Progenitor cell of endocrine pancreas (in vitro differentiated cells): ENCODE data around the gene ANKRD61. TPM values are rescaled to one million over a fixed set of nuclear protein-coding genes. Genes with fewer than 3 reads are reported as not detected.
"Not testable (repeated sequence)": the region's sequence is repeated elsewhere in the genome, so short reads cannot be mapped to it uniquely, and the experiment has no call there.

Experiments used
- DNase-seq: peaks from one replicate; pipeline ENCODE4 v3.0.0; 2021; ENCODE audit warnings: low spot score; ENCODE audit not compliant: unreplicated experiment
- H3K27ac Mint-ChIP-seq: 2 replicates; pipeline ENCODE4 v1.8.0; 2021; ENCODE audit warnings: mild to moderate bottlenecking, moderate library complexity, mixed read lengths
- H3K27me3 Mint-ChIP-seq: 2 replicates; pipeline ENCODE4 v1.8.0; 2021; ENCODE audit warnings: mixed read lengths
- H3K36me3 Mint-ChIP-seq: 2 replicates; pipeline ENCODE4 v1.8.0; 2022; ENCODE audit warnings: mixed read lengths; ENCODE audit not compliant: insufficient read depth
- H3K4me1 Mint-ChIP-seq: 2 replicates; pipeline ENCODE4 v1.8.0; 2021; ENCODE audit warnings: low read depth, mixed read lengths
- H3K4me3 Mint-ChIP-seq: 2 replicates; pipeline ENCODE4 v1.8.0; 2021; ENCODE audit warnings: low read depth, mild to moderate bottlenecking, moderate library complexity, mixed read lengths
- H3K9me3 Mint-ChIP-seq: 2 replicates; pipeline ENCODE4 v1.8.0; 2021; ENCODE audit warnings: low read depth, mixed read lengths
- total RNA-seq: library from RNA; stranded (reverse); gene quantifications from 2 replicates; pipeline ENCODE4 v1.2.1, GENCODE V29; 2021
- TF ChIP-seq, protein P1 (sequence below): fragments of 200-600 bp; sonication (generic); IDR thresholded peaks from one replicate; pipeline ENCODE4 v1.5.0; 2021; ENCODE audit warnings: antibody characterized with exemption, mild to moderate bottlenecking; ENCODE audit not compliant: unreplicated experiment

ANKRD61 gene
- total RNA-seq, 1 donor from 2014 or later = 0.22 TPM

DNA sequence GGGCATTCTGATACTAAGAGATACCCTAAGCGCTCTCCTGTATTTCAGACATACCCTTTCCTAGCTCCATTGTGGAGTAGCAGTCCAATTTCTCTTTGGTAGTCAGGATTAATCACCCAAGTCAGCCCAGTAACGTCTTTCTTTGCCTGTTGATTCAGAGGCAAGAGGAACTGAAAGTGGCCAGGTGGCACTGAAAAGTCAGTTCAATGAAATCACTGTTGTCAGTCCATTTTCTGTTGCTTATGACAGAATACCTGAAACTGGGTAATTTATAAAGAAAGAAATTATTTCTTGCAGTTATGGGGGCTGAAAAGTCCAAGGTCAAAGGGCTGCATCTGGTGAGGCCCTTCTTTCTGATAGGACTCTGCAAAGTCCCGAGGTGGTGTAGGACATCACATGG lies 40.2 kb downstream of the ANKRD61 start:
- Mint-ChIP-seq H3K4me3 (no peak overlapping the region), H3K27ac (no peak overlapping the region), H3K4me1 (no peaks in the 10 kb centered on the region), H3K27me3 (no peaks in the 10 kb centered on the region), H3K36me3 (no peaks in the 10 kb centered on the region), H3K9me3 (no peaks in the 10 kb centered on the region)
- DNase-seq = no peak
- TF ChIP-seq, protein P1, sequence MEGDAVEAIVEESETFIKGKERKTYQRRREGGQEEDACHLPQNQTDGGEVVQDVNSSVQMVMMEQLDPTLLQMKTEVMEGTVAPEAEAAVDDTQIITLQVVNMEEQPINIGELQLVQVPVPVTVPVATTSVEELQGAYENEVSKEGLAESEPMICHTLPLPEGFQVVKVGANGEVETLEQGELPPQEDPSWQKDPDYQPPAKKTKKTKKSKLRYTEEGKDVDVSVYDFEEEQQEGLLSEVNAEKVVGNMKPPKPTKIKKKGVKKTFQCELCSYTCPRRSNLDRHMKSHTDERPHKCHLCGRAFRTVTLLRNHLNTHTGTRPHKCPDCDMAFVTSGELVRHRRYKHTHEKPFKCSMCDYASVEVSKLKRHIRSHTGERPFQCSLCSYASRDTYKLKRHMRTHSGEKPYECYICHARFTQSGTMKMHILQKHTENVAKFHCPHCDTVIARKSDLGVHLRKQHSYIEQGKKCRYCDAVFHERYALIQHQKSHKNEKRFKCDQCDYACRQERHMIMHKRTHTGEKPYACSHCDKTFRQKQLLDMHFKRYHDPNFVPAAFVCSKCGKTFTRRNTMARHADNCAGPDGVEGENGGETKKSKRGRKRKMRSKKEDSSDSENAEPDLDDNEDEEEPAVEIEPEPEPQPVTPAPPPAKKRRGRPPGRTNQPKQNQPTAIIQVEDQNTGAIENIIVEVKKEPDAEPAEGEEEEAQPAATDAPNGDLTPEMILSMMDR = no peak

DNA sequence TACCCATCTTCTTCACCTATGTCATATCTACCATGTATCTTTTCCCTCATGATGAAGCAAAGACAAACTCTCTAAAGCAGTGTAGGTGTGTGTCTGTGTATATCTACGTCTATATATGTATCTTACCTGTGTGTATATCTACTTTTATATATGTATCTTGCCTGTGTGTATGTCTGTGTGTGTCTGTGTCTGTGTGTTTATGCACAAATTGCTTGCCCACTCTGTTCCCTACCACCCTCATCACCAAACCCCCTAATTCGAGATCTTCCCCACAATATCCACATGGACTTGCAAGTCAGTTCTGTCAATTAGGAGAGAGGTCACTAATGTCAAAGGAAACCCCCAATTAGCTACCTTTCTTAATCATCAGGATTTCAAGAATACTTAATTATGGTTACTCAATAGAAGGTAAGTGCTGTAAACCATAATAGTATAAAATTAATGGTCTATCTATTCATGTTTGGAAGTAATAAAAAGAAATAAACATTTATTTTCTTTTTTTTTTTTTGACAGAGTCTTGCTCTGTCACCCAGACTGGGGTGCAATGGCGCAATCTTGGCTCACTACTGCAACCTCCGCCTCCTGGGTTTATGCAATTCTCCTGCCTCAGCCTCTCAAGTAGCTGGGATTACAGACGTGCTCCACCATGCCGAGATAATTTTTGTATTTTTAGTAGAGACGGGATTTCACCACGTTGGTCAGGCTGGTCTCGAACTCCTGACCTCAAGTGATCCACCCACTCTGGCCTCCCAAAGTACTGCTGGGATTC lies 43.6 kb downstream of the ANKRD61 start:
- Mint-ChIP-seq H3K4me1 (no peaks in the 10 kb centered on the region), H3K4me3 (no peak overlapping the region), H3K36me3 (no peaks in the 10 kb centered on the region), H3K27me3 (no peaks in the 10 kb centered on the region), H3K9me3 (no peaks in the 10 kb centered on the region), H3K27ac (no peak overlapping the region)
- TF ChIP-seq, protein P1 = no peak
- DNase-seq = no peak

DNA sequence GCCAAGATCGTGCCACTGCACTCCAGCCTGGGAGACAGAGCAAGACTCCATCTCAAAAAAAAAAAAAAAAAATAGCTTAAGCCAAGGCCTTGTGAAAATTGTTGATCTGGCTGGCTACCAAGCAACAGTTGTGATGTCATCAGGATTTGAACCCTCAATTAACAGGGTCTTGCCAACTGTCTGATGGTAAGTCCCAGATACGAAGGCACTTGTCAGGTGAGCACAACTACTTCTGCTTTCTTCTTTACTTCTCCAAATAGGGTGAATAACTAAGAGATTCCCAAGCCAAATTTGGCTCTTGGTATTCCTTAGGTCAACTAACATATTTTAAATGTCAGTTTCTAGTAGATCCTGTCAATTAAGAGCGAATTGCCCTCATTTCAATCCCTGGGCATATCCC lies 47.4 kb downstream of the ANKRD61 start:
- H3K4me3 Mint-ChIP-seq = no peak overlapping the region
- no peak overlapping the region for H3K27ac Mint-ChIP-seq
- peaks cover 3% of the 10 kb centered on the region for H3K4me1 Mint-ChIP-seq
- no peaks in the 10 kb centered on the region for H3K36me3 Mint-ChIP-seq
- DNase-seq = no peak
- no peaks in the 10 kb centered on the region for H3K9me3 Mint-ChIP-seq
- TF ChIP-seq, protein P1 = no peak
- H3K27me3 Mint-ChIP-seq = no peaks in the 10 kb centered on the region

DNA sequence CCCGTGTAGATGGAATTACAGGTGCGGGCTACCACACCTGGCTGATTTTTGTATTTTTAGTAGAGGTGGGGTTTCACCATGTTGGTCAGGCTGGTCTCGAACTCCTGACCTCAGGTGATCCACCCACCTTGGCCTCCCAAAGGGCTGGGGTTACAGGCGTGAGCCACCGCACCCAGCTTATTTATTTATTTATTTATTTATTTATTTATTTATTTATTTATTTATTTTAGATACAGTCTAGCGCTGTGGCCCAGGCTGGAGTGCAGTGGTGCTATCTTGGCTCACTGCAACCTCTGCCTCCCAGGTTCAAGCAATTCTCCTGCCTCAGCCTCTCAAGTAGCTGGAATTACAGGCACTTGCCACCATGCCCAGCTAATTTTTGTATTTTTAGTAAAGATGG lies 51.9 kb downstream of the ANKRD61 start:
- H3K27me3 Mint-ChIP-seq, H3K27ac Mint-ChIP-seq, H3K4me1 Mint-ChIP-seq: not testable (repeated sequence)

More for the DNA sequence above, 51.9 kb downstream of the ANKRD61 start:
- not testable (repeated sequence) for H3K9me3 Mint-ChIP-seq, DNase-seq, H3K36me3 Mint-ChIP-seq, H3K4me3 Mint-ChIP-seq

Other genes starting within 250 kb of the ANKRD61 start
- gene RNF216, start 249.7 kb upstream of the ANKRD61 start, total RNA-seq = 38.3 and 39.8 TPM in 2 replicates
- gene OCM, start 150.6 kb upstream of the ANKRD61 start, total RNA-seq = not detected in 2 replicates
- 103 and 110 TPM in 2 replicates for gene CCZ1, start 132.6 kb upstream of the ANKRD61 start, total RNA-seq
- 1.5 and 2.0 TPM in 2 replicates for gene RSPH10B, start 60.7 kb upstream of the ANKRD61 start, total RNA-seq
- gene PMS2, start 22.3 kb upstream of the ANKRD61 start, total RNA-seq = 19.7 and 23.9 TPM in 2 replicates
- gene AIMP2, start 22.1 kb upstream of the ANKRD61 start, total RNA-seq = 30.1 and 33.4 TPM in 2 replicates
- gene EIF2AK1, start 27.8 kb downstream of the ANKRD61 start, total RNA-seq = 114 and 121 TPM in 2 replicates
- 26.1 and 26.2 TPM in 2 replicates for gene USP42, start 73.6 kb downstream of the ANKRD61 start, total RNA-seq
- 17.2 and 17.9 TPM in 2 replicates for gene CYTH3, start 241.2 kb downstream of the ANKRD61 start, total RNA-seq